Activated naive CD4-positive, alpha-beta T cell treated with anti-CD3 and anti-CD28 coated beads, Interleukin-2, amount 10 ng/mL, durations not matched to agents 7 days and 5 days (primary cell): ENCODE measurements around the gene KATNAL2.
A peak's percentile ranks its signal among the peaks of the same experiment; 100 is the strongest.

Experiments used
- CTCF ChIA-PET: fragments of 350-600 bp; sonication (Branson Sonifier 250); formaldehyde crosslinking; loops from one replicate; lab custom pipeline; 2021; ENCODE audit warnings: antibody characterized with exemption; lab: Charles Lee
- DNase-seq: peaks from one replicate; pipeline ENCODE4 v3.0.0-alpha.2; 2020
- H3K27ac Mint-ChIP-seq: one replicate; pipeline ENCODE4 v1.8.0; 2021; ENCODE audit warnings: mild to moderate bottlenecking, moderate library complexity, mixed read lengths
- H3K27me3 Mint-ChIP-seq: one replicate; pipeline ENCODE4 v1.8.0; 2021; ENCODE audit warnings: mild to moderate bottlenecking, mixed read lengths
- H3K36me3 Mint-ChIP-seq: one replicate; pipeline ENCODE4 v1.8.0; 2021; ENCODE audit warnings: mixed read lengths
- H3K4me1 Mint-ChIP-seq: one replicate; pipeline ENCODE4 v1.8.0; 2021; ENCODE audit warnings: mixed read lengths
- H3K4me3 Mint-ChIP-seq: one replicate; pipeline ENCODE4 v1.8.0; 2021; ENCODE audit warnings: mild to moderate bottlenecking, moderate library complexity, mixed read lengths
- H3K9me3 Mint-ChIP-seq: one replicate; pipeline ENCODE4 v1.8.0; 2021; ENCODE audit warnings: mixed read lengths

Gene KATNAL2

GRCh38 chr18:46915800-46916550 is 1.4 kb upstream of the KATNAL2 start:
- Mint-ChIP-seq H3K4me1 (peaks cover 54% of the 10 kb centered on the region), H3K9me3 (no peaks in the 10 kb centered on the region), H3K27ac (peak overlapping the region; percentile 91), H3K36me3 (peaks cover 13% of the 10 kb centered on the region), H3K4me3 (peak overlapping the region; percentile 88), H3K27me3 (no peaks in the 10 kb centered on the region)
- CTCF ChIA-PET, result interaction anchor here (1.7 kb wide), 1 partner anchor 257 kb away, joined by 4 read pairs; no protein-coding TSS in a partner anchor
- DNase-seq, result no peak

GRCh38 chr18:46916551-46917107 is 773 bp upstream of the KATNAL2 start:
- Mint-ChIP-seq H3K4me3 (peak overlapping the region; percentile 88), H3K4me1 (peaks cover 54% of the 10 kb centered on the region), H3K27ac (peak overlapping the region; percentile 91), H3K27me3 (no peaks in the 10 kb centered on the region), H3K36me3 (peaks cover 13% of the 10 kb centered on the region), H3K9me3 (no peaks in the 10 kb centered on the region)
- CTCF ChIA-PET, result interaction anchor here (1.7 kb wide), 1 partner anchor 258 kb away, joined by 4 read pairs; no protein-coding TSS in a partner anchor
- DNase-seq, result peak; percentile 56

GRCh38 chr18:46917803-46918600 is 600 bp downstream of the KATNAL2 start:
- peak overlapping the region; percentile 84 for H3K4me3 Mint-ChIP-seq
- peaks cover 52% of the 10 kb centered on the region for H3K4me1 Mint-ChIP-seq
- no peaks in the 10 kb centered on the region for H3K27me3 Mint-ChIP-seq
- DNase-seq, result peak; percentile 31
- peaks cover 13% of the 10 kb centered on the region for H3K36me3 Mint-ChIP-seq
- no peaks in the 10 kb centered on the region for H3K9me3 Mint-ChIP-seq
- peak overlapping the region; percentile 85 for H3K27ac Mint-ChIP-seq
- CTCF ChIA-PET, result interaction anchor here (0.7 kb wide), 1 partner anchor 260 kb away, joined by 3 read pairs; no protein-coding TSS in a partner anchor

GRCh38 chr18:46920067-46920466 is 2.7 kb downstream of the KATNAL2 start:
- H3K4me1 Mint-ChIP-seq, result peaks cover 34% of the 10 kb centered on the region
- H3K27ac Mint-ChIP-seq, result no peak overlapping the region
- CTCF ChIA-PET, result no interaction called here
- no peaks in the 10 kb centered on the region for H3K36me3 Mint-ChIP-seq
- no peaks in the 10 kb centered on the region for H3K9me3 Mint-ChIP-seq
- no peak overlapping the region for H3K4me3 Mint-ChIP-seq
- no peak for DNase-seq
- H3K27me3 Mint-ChIP-seq, result peaks cover 7% of the 10 kb centered on the region

GRCh38 chr18:46920653-46921052 is 3.3 kb downstream of the KATNAL2 start:
- H3K27ac Mint-ChIP-seq, result no peak overlapping the region
- H3K36me3 Mint-ChIP-seq, result no peaks in the 10 kb centered on the region
- H3K4me1 Mint-ChIP-seq, result peaks cover 28% of the 10 kb centered on the region
- DNase-seq, result no peak
- no peaks in the 10 kb centered on the region for H3K9me3 Mint-ChIP-seq
- CTCF ChIA-PET, result no interaction called here
- no peak overlapping the region for H3K4me3 Mint-ChIP-seq
- peaks cover 7% of the 10 kb centered on the region for H3K27me3 Mint-ChIP-seq

GRCh38 chr18:46939337-46939963 is 22.0 kb downstream of the KATNAL2 start:
- Mint-ChIP-seq H3K27ac (no peak overlapping the region), H3K4me1 (peaks cover 6% of the 10 kb centered on the region), H3K4me3 (no peak overlapping the region), H3K36me3 (no peaks in the 10 kb centered on the region), H3K9me3 (no peaks in the 10 kb centered on the region), H3K27me3 (peaks cover 4% of the 10 kb centered on the region)
- DNase-seq, result no peak
- CTCF ChIA-PET, result interaction anchor here (0.7 kb wide), 1 partner anchor 382 kb away, joined by 3 read pairs; no protein-coding TSS in a partner anchor

GRCh38 chr18:46939998-46940571 is 22.7 kb downstream of the KATNAL2 start:
- Mint-ChIP-seq H3K4me1 (peaks cover 3% of the 10 kb centered on the region), H3K27ac (no peak overlapping the region), H3K36me3 (no peaks in the 10 kb centered on the region), H3K27me3 (peaks cover 4% of the 10 kb centered on the region), H3K4me3 (no peak overlapping the region), H3K9me3 (no peaks in the 10 kb centered on the region)
- no peak for DNase-seq
- CTCF ChIA-PET, result interaction anchor here (0.7 kb wide), 1 partner anchor 383 kb away, joined by 3 read pairs; no protein-coding TSS in a partner anchor

GRCh38 chr18:46942646-46943045 is 25.2 kb downstream of the KATNAL2 start:
- no peaks in the 10 kb centered on the region for H3K36me3 Mint-ChIP-seq
- H3K27ac Mint-ChIP-seq, result no peak overlapping the region
- H3K4me1 Mint-ChIP-seq, result no peaks in the 10 kb centered on the region
- H3K27me3 Mint-ChIP-seq, result peaks cover 4% of the 10 kb centered on the region
- no peak overlapping the region for H3K4me3 Mint-ChIP-seq
- CTCF ChIA-PET, result no interaction called here
- no peak for DNase-seq
- H3K9me3 Mint-ChIP-seq, result no peaks in the 10 kb centered on the region

- Mint-ChIP-seq H3K27ac (no peak overlapping the region), H3K27me3 (peaks cover 8% of the 10 kb centered on the region), H3K9me3 (no peaks in the 10 kb centered on the region), H3K4me1 (no peaks in the 10 kb centered on the region), H3K4me3 (no peak overlapping the region), H3K36me3 (no peaks in the 10 kb centered on the region)
- DNase-seq, result peak; percentile 73
- CTCF ChIA-PET, result no interaction called here
Measured at GRCh38 chr18:46946656-46947282, 29.4 kb downstream of the KATNAL2 start.

GRCh38 chr18:46950064-46950656 is 32.8 kb downstream of the KATNAL2 start:
- CTCF ChIA-PET, result interaction anchor here (1.0 kb wide), 1 partner anchor 11 kb away, joined by 6 read pairs; no protein-coding TSS in a partner anchor
- DNase-seq, result no peak

GRCh38 chr18:46953195-46953594 is 35.8 kb downstream of the KATNAL2 start:
- H3K4me1 Mint-ChIP-seq, result no peaks in the 10 kb centered on the region
- no peaks in the 10 kb centered on the region for H3K9me3 Mint-ChIP-seq

More at GRCh38 chr18:46950064-46950656, 32.8 kb downstream of the KATNAL2 start:
- Mint-ChIP-seq H3K27me3 (peaks cover 8% of the 10 kb centered on the region), H3K4me3 (no peak overlapping the region), H3K4me1 (no peaks in the 10 kb centered on the region), H3K9me3 (no peaks in the 10 kb centered on the region), H3K36me3 (no peaks in the 10 kb centered on the region), H3K27ac (no peak overlapping the region)

GRCh38 chr18:46958209-46958608 is 40.8 kb downstream of the KATNAL2 start:
- Mint-ChIP-seq H3K9me3 (peaks cover 1% of the 10 kb centered on the region), H3K27me3 (no peaks in the 10 kb centered on the region), H3K4me3 (no peak overlapping the region), H3K27ac (no peak overlapping the region), H3K4me1 (no peaks in the 10 kb centered on the region), H3K36me3 (no peaks in the 10 kb centered on the region)
- CTCF ChIA-PET, result no interaction called here
- no peak for DNase-seq

More at GRCh38 chr18:46953195-46953594, 35.8 kb downstream of the KATNAL2 start:
- H3K36me3 Mint-ChIP-seq, result no peaks in the 10 kb centered on the region
- no peak overlapping the region for H3K27ac Mint-ChIP-seq
- DNase-seq, result no peak
- peaks cover 8% of the 10 kb centered on the region for H3K27me3 Mint-ChIP-seq
- H3K4me3 Mint-ChIP-seq, result no peak overlapping the region
- CTCF ChIA-PET, result no interaction called here
